ENCODE data around the gene PLEKHG2. TPM values are rescaled to one million over a fixed set of nuclear protein-coding genes. Genes with fewer than 3 reads are reported as not detected.

Gene PLEKHG2
- total and polyA plus RNA-seq, 7 experiments from 2014 or later = 2.6 to 205 (median 21.7) TPM

- no peak for DNase-seq
- Mint-ChIP-seq H3K27me3 (peaks cover 0 to 3% (median 0%) of the 10 kb centered on the region in 5 donors), H3K36me3 (peaks cover 0 to 11% (median 5%) of the 10 kb centered on the region in 5 donors), H3K4me3 (no peak overlapping the region), H3K9me3 (peaks cover 0 to 7% (median 0%) of the 10 kb centered on the region in 11 donors), H3K27ac (peak overlapping the region in 1 of 9 donors; percentile 69), H3K4me1 (peaks cover 7 to 25% (median 21%) of the 10 kb centered on the region in 7 donors)
- Histone ChIP-seq H3K27me3 (ENCODE audit: control insufficient read depth in 2 of 2, insufficient read depth in 2 of 2, low read length in 2 of 2) (no peaks in the 10 kb centered on the region), H3K27ac (ENCODE audit: low read depth, low read length) (no peak overlapping the region), H3K4me1 (ENCODE audit: control insufficient read depth in 2 of 2, insufficient read depth in 2 of 2, low read length in 2 of 2) (peaks cover 3 to 10% of the 10 kb centered on the region in 2 donors), H3K4me3 (ENCODE audit: low read length) (no peak overlapping the region), H3K9me3 (ENCODE audit: control insufficient read depth in 2 of 3, low read length in 3 of 3) (no peaks in the 10 kb centered on the region), H3K36me3 (ENCODE audit: control insufficient read depth in 2 of 3, insufficient read depth in 3 of 3, low read length in 3 of 3) (peaks cover 0 to 30% (median 0%) of the 10 kb centered on the region in 3 experiments)
- ChIA-PET POLR2A (interaction anchor here (0.6 to 5.8 kb wide), 5 partner anchors 10 to 1149 kb away, joined by 3 to 25 read pairs (median 4); partner anchors contain the start of genes PAF1 and RPS16), CTCF (interaction anchor here (0.6 kb wide), 1 partner anchor 133 kb away, joined by 3 read pairs; no protein-coding TSS in a partner anchor)
- no peak for ATAC-seq
- intact Hi-C loops (cut with micrococcal nuclease) = no loop called here
Observed at GRCh38 chr19:39416152-39417120, 4.0 kb downstream of the PLEKHG2 start.

GRCh38 chr19:39417463-39418181 lies 5.2 kb downstream of the PLEKHG2 start:
- Histone ChIP-seq H3K36me3 (ENCODE audit: control insufficient read depth in 2 of 3, insufficient read depth in 3 of 3, low read length in 3 of 3) (peaks cover 0 to 36% (median 0%) of the 10 kb centered on the region in 3 experiments), H3K9me3 (ENCODE audit: control insufficient read depth in 2 of 3, low read length in 3 of 3) (no peaks in the 10 kb centered on the region), H3K27ac (ENCODE audit: low read depth, low read length) (no peak overlapping the region), H3K27me3 (ENCODE audit: control insufficient read depth in 2 of 2, insufficient read depth in 2 of 2, low read length in 2 of 2) (no peaks in the 10 kb centered on the region), H3K4me1 (ENCODE audit: control insufficient read depth in 2 of 2, insufficient read depth in 2 of 2, low read length in 2 of 2) (peaks cover 0 to 7% of the 10 kb centered on the region in 2 donors), H3K4me3 (ENCODE audit: low read length) (no peak overlapping the region)
- Mint-ChIP-seq H3K4me1 (peaks cover 5 to 17% (median 12%) of the 10 kb centered on the region in 7 donors), H3K36me3 (peaks cover 0 to 11% (median 0%) of the 10 kb centered on the region in 5 donors), H3K27ac (peak overlapping the region in 5 of 9 donors; percentile 2 to 53 (median 13)), H3K27me3 (no peaks in the 10 kb centered on the region), H3K9me3 (no peaks in the 10 kb centered on the region), H3K4me3 (no peak overlapping the region)
- intact Hi-C loops (cut with micrococcal nuclease) = no loop called here
- DNase-seq (no peak), ATAC-seq (no peak)
- CTCF ChIA-PET = no interaction called here
- POLR2A ChIA-PET = interaction anchor here (1.0 to 5.8 kb wide), 4 partner anchors 9 to 18 kb away, joined by 4 to 25 read pairs (median 5); partner anchors contain the start of gene RPS16

- Histone ChIP-seq H3K27me3 (ENCODE audit: control insufficient read depth in 2 of 2, insufficient read depth in 2 of 2, low read length in 2 of 2) (no peaks in the 10 kb centered on the region), H3K27ac (ENCODE audit: low read depth, low read length) (no peak overlapping the region), H3K36me3 (ENCODE audit: control insufficient read depth in 2 of 3, insufficient read depth in 3 of 3, low read length in 3 of 3) (peaks cover 0 to 45% (median 0%) of the 10 kb centered on the region in 3 experiments), H3K4me1 (ENCODE audit: control insufficient read depth in 2 of 2, insufficient read depth in 2 of 2, low read length in 2 of 2) (peaks cover 0 to 3% of the 10 kb centered on the region in 2 donors), H3K4me3 (ENCODE audit: low read length) (no peak overlapping the region), H3K9me3 (ENCODE audit: control insufficient read depth in 2 of 3, low read length in 3 of 3) (no peaks in the 10 kb centered on the region)
- Mint-ChIP-seq H3K4me1 (peaks cover 1 to 13% (median 8%) of the 10 kb centered on the region in 7 donors), H3K27me3 (no peaks in the 10 kb centered on the region), H3K4me3 (no peak overlapping the region), H3K36me3 (peaks cover 0 to 16% (median 2%) of the 10 kb centered on the region in 5 donors), H3K9me3 (no peaks in the 10 kb centered on the region), H3K27ac (peak overlapping the region in 3 of 9 donors; percentile 52 to 84 (median 69))
- ChIA-PET POLR2A (interaction anchor here (0.6 to 5.8 kb wide), 5 partner anchors 8 to 72 kb away, joined by 3 to 25 read pairs (median 4); partner anchors contain the start of gene RPS16), CTCF (no interaction called here)
- DNase-seq (no peak), ATAC-seq (no peak)
- intact Hi-C loops (cut with micrococcal nuclease) = no loop called here
Observed at GRCh38 chr19:39419003-39419402, 6.5 kb downstream of the PLEKHG2 start.

GRCh38 chr19:39420769-39421168 lies 8.3 kb downstream of the PLEKHG2 start:
- intact Hi-C loops (cut with micrococcal nuclease) = no loop called here
- POLR2A ChIA-PET = interaction anchor here (1.3 to 5.8 kb wide), 3 partner anchors 15 to 29 kb away, joined by 3 to 25 read pairs (median 3); partner anchors contain the start of genes MED29, PAF1, RPS16 and SUPT5H
- Histone ChIP-seq H3K36me3 (ENCODE audit: control insufficient read depth in 2 of 3, insufficient read depth in 3 of 3, low read length in 3 of 3) (peaks cover 0 to 56% (median 0%) of the 10 kb centered on the region in 3 experiments), H3K4me3 (ENCODE audit: low read length) (no peak overlapping the region), H3K27me3 (ENCODE audit: control insufficient read depth in 2 of 2, insufficient read depth in 2 of 2, low read length in 2 of 2) (no peaks in the 10 kb centered on the region), H3K4me1 (ENCODE audit: control insufficient read depth in 2 of 2, insufficient read depth in 2 of 2, low read length in 2 of 2) (no peaks in the 10 kb centered on the region), H3K9me3 (ENCODE audit: control insufficient read depth in 2 of 3, low read length in 3 of 3) (no peaks in the 10 kb centered on the region), H3K27ac (ENCODE audit: low read depth, low read length) (no peak overlapping the region)
- Mint-ChIP-seq H3K36me3 (peaks cover 0 to 22% (median 3%) of the 10 kb centered on the region in 5 donors), H3K9me3 (no peaks in the 10 kb centered on the region), H3K27me3 (no peaks in the 10 kb centered on the region), H3K4me1 (peaks cover 0 to 6% (median 0%) of the 10 kb centered on the region in 7 donors), H3K27ac (no peak overlapping the region), H3K4me3 (no peak overlapping the region)
- CTCF ChIA-PET = interaction anchor here (1.2 kb wide), 1 partner anchor 15 kb away, joined by 4 read pairs; the partner anchor contains the start of gene RPS16
- no peak for DNase-seq
- ATAC-seq = no peak

- H3K9me3 ChIP-seq (ENCODE audit: control insufficient read depth in 2 of 3, low read length in 3 of 3) = no peaks in the 10 kb centered on the region
- no peak overlapping the region for H3K4me3 Mint-ChIP-seq
- H3K36me3 ChIP-seq (ENCODE audit: control insufficient read depth in 2 of 3, insufficient read depth in 3 of 3, low read length in 3 of 3) = peaks cover 0 to 57% (median 0%) of the 10 kb centered on the region in 3 experiments
- H3K9me3 Mint-ChIP-seq = no peaks in the 10 kb centered on the region
- H3K27ac ChIP-seq (ENCODE audit: low read depth, low read length) = no peak overlapping the region
- H3K27me3 ChIP-seq (ENCODE audit: control insufficient read depth in 2 of 2, insufficient read depth in 2 of 2, low read length in 2 of 2) = no peaks in the 10 kb centered on the region
- DNase-seq (no peak), ATAC-seq (no peak)
- H3K4me3 ChIP-seq (ENCODE audit: low read length) = no peak overlapping the region
- H3K27ac Mint-ChIP-seq = peak overlapping the region in 2 of 9 donors; percentile 15 to 38
- intact Hi-C loops (cut with micrococcal nuclease) = no loop called here
- peaks cover 0 to 22% (median 3%) of the 10 kb centered on the region in 5 donors for H3K36me3 Mint-ChIP-seq
- no peaks in the 10 kb centered on the region for H3K4me1 ChIP-seq (ENCODE audit: control insufficient read depth in 2 of 2, insufficient read depth in 2 of 2, low read length in 2 of 2)
- POLR2A ChIA-PET = interaction anchor here (1.4 to 6.9 kb wide), 2 partner anchors 14 to 23 kb away, joined by 3 to 46 read pairs; partner anchors contain the start of genes RPS16 and SUPT5H
- H3K27me3 Mint-ChIP-seq = no peaks in the 10 kb centered on the region
- CTCF ChIA-PET = no interaction called here
- peaks cover 0 to 6% (median 0%) of the 10 kb centered on the region in 7 donors for H3K4me1 Mint-ChIP-seq
Observed at GRCh38 chr19:39422020-39422419, 9.6 kb downstream of the PLEKHG2 start.

All from naive thymus-derived CD4-positive, alpha-beta T cell (primary cell).